ENCODE measurements around the gene ZNF891. TPM values are rescaled to one million over a fixed set of nuclear protein-coding genes. Genes with fewer than 3 reads are reported as not detected.

ZNF891 gene
- total RNA-seq (2014; rRNA removed; shearing (Covaris generic)) = 0.30 and 0.37 TPM in 2 replicates
- 0.19 and 0.20 TPM in 2 replicates for polyA plus RNA-seq (2015; cell fraction: cytosol; rRNA removed)
- polyA plus RNA-seq (2015; cell fraction: nucleus; rRNA removed) = 1.3 TPM in 2 replicates

DNA sequence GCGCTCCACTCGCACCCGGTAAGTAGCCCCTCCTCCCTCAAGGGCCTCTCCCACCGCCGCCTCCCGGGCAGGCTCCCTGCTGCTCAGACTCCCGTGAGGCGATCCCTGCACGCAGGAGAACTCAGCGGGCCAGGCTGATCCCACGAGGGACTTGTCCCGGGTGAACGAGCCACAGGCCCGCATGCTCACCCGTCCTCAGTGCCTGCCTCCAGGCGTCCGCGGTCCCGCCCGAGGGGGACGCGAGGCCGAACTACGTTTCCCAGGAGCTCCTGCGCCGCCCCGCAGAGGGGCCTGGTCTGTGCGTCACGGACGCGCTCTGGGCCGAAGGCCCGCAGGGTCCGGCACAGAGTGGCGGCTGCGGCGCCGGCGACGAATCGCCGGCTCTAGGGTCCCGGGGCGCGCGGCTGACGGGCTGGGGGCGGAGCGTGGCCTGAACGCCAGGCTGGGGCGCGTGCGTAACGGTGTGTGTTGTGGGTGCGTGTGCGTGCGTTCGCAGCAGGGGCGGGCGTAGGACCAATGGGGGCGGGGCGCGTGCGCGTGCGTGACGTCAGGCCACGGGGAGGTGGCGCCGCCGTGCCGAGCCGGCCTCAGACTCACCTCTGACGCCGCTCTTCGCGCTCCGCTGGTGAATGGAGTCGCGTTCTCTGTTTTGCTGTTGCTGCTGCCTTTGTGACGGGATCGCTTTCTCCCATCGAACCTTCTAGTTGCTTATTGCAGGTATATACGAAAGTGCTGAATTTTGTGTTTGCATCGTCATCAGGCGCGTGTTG, at the start of gene ZNF891, which contains the start of gene ZNF10:
TSS of gene ZNF891 (minus strand) at position 237 of the 770 bp plus-strand sequence. CDS start 8,356 bp downstream, outside the sequence.
TSS of gene ZNF10 (plus strand) at position 590 of the 770 bp plus-strand sequence. CDS start 13,866 bp downstream, outside the sequence.
- DNase-seq (ENCODE audit: low read depth) = peak; percentile 87

DNA sequence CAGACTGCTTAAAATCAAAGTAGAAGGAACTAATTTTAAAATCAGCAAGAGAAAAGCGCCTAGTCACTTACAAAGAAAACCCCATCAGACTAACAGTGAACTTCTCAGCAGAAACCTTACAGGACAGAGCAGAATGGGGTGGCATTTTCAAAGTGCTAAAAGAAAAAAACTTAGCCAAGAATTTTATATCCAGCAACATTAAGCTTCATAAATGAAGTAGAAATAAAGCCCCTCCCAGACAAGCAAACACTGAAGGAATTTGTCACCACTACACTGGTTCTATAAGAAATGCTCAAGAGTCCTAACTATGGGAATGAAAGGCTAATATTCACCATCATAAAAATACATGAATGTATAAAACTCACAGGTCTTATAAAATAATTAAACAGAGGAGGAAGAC, 44.8 kb upstream of the ZNF891 start:
- no peak for DNase-seq (ENCODE audit: low read depth)

DNA sequence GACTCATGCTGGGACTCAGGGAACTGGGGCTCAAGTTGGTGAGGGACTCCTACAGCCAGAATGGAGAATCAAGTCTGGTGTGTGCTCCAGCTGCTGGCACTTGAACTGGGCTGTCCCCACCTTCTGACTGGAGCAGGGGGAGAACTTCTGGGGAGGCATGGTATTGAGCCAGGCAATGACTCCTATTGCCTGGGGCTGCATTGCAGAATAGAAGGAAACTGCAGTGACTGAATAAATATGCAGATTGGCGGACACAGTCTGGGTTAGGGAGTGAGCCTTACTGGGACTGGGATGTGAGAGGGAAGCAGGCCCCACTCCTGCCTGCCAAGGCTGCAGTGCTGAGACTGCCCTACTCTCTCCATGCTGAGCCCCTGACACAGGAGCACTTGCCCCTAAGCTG, 42.4 kb upstream of the ZNF891 start:
- DNase-seq (ENCODE audit: low read depth) = no peak

DNA sequence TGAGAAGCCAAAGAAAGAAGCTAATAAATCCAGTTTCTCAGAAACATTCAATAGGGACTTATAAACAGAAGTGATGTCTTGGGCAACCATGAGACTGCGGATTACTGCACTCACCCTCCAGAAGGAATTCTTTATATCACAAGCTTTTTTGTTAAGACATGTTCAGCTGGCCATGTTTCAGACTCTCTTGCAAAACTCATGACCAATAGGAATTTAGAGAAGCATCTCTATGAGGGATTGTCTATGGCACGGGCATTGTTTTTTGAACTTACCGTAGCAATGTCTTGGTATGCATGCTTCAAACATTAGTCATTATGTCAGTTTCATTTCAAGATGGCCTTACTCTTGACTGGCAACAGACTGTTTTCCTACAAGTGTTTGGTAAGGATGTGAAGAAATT, 35.7 kb upstream of the ZNF891 start:
- peak; percentile 1 for DNase-seq (ENCODE audit: low read depth)

DNA sequence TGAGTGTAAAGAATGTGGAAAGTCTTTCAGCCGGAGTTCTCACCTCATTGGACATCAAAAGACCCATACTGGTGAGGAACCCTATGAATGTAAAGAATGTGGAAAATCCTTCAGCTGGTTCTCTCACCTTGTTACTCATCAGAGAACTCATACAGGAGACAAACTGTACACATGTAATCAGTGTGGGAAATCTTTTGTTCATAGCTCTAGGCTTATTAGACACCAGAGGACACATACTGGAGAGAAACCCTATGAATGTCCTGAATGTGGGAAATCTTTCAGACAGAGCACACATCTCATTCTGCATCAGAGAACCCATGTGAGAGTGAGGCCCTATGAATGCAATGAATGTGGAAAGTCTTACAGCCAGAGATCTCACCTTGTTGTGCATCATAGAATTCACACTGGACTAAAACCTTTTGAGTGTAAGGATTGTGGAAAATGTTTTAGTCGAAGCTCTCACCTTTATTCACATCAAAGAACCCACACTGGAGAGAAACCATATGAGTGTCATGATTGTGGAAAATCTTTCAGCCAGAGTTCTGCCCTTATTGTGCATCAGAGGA, 26.1 kb upstream of the ZNF891 start:
- no peak for DNase-seq (ENCODE audit: low read depth)

DNA sequence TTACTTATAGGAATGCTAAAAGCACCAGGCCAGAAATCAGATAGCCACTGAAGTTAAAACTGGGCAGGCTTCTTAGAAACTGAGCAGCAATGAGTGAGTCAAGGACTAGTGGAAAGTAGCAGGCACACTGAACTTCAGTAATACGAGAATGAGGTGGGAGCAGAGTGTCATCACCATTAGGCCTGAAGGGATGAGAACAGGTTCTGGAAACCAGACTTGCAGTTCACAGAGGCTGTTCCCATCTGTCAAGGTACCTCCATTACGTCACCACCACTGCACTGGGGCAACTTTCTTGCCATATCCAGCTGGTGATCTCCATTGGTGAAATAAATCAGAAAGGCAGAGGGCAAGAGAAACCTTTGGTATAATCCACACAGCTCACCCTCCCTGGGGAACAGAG, 15.9 kb upstream of the ZNF891 start:
- DNase-seq (ENCODE audit: low read depth) = no peak

DNA sequence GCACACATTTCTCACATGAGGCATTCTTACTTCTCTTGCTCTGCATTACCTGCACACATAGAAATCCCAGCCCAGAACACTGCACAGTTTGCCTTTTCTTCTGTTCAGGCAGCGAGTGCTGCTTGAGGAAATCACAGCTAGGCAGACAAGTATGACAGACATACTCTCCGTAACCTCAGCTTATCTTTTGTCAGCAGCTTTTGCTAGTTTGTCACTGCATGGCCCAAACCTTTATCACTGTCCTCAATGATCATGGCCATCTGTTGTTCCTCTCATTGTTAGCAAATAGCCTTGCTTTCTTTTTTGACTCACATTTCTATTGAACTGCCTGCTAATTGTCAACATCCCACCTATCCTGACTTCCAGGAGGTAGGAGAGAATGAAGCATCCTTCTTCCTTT, 5.7 kb upstream of the ZNF891 start:
- DNase-seq (ENCODE audit: low read depth) = no peak

DNA sequence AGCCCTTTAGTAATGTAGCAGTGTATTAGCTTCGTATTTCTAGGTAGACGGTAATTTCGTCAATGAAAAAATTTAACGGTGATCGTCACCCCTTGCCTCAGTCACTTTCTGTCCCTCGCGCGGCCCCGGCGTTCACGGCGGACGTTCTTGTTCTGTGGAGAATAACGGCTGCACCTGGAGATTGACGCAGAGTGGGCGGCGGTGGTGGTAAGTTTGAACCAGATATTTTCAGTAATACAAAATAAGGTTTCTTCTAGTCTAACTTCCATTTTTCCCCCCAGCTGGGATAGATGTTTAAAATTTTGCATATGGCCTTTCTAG, 694 bp upstream of the ZNF891 start:
- no peak for DNase-seq (ENCODE audit: low read depth)

DNA sequence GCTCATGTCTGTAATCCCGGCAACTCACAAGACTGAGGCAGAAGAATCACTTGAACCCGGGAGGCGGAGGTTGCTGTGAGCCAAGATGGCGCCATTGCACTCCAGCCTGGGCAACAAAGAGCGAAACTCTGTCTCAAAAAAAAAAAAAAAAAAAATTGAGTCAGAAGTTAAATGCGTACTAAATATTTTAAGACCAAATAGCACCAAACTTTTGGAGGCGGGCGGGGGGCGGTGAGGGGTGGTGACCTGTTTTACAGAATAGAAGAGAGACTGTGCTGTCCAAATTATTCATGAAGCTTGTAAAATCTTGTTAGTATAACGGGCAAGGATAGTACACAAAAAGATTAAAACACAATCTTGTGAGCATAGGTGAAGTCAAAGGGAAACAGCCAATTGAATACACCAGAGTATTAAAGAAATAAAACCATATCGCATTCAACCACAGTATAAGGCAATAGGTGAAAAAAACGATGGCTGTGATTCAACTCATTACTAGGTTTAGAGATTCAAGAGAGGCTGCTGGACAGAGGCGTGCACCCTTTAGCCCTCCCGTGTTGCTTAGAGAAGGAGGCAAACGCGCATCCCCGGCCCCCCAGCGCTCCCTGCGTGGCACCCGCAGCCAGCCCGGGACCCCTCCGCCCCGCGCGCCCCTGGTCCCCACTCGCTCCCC, 571 bp downstream of the ZNF891 start:
- DNase-seq (ENCODE audit: low read depth) = peak; percentile 2

DNA sequence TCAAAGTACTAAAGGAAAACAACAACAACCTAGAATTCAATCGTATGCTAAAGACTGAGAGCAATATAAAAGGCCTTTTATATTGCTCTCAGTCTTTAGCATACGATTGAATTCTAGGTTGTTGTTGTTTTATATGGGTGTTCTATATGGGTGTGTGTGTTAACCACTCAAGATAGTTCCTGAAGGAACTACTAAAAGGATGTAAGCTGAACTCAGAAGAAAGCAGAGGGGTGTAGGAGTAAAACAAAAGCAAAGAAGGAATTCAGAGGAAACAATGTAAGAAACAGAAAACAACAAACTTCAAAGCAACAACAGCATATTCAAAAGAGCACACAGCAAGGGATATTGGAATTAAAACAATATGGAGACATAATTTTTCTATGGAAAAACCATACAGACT, 5.4 kb downstream of the ZNF891 start:
- DNase-seq (ENCODE audit: low read depth) = no peak

DNA sequence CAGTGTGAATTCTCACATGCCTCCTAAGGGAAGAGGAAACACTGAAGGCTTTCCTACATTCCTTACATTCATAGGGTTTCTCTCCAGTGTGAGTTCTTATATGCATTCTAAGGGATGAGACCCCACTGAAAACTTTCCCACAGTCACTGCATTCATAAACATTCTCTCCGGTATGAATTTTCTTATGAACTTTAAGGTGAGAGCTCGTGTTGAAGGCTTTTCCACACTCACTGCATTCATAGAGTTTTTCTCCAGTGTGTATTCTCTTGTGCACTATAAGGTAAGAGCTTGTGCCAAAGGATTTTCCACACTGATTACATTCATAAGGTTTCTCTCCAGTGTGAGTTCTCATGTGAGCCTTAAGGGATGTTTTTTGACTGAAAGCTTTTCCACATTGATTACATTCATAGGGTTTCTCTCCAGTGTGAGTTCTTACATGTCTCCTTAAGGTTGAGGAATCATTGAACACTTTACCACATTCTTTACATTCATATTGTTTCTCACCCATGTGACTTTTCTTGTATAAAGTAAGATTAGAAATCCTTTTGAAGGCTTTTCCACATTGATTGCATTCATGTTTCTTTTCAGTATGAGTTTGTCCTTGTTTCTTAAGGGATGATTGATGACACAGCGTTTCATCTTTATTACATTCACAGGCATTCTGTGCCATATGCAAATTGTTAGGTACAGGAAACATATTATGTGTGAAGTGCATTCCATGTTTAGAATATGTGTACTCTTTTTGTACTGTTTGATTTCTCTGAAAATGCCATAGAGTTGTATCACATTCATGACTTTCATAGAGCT, 9.5 kb downstream of the ZNF891 start:
- DNase-seq (ENCODE audit: low read depth) = no peak

DNA sequence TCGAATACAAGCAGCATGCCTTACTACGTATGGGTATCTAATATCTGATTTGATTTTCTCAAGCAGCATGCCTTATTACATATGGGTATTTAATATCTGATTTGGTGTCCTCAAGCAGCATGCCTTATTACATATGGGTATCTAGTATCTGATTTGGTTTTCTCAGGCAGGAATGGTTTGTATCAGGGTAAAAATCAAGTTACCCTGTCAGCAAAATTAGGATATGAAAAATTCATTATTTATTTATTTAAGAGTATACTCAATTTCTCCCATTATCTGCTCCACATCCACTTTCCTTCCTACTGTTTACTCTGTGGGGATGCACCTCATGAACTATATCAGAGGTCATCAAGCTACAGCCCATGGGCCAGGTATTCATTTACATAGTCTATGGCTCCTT, 21.9 kb downstream of the ZNF891 start:
- DNase-seq (ENCODE audit: low read depth) = no peak

DNA sequence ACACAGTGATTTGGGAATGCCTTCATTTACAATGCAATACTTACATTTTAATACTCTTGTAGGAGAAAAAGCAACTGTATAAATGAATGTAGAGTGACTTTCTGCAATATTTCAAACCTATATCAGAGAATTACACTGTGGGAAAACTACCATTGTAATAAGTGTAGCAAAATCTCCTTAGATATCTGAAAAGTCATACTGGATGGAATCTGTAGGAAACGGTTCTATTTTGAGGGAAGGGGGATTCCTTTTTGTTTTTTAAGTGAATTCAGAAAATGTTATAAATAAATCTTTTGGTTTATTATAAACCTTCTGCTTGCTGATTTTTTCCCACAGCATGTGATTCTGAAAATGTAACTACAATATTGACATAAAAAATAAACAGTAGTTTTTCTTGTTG, 23.0 kb downstream of the ZNF891 start:
- no peak for DNase-seq (ENCODE audit: low read depth)

DNA sequence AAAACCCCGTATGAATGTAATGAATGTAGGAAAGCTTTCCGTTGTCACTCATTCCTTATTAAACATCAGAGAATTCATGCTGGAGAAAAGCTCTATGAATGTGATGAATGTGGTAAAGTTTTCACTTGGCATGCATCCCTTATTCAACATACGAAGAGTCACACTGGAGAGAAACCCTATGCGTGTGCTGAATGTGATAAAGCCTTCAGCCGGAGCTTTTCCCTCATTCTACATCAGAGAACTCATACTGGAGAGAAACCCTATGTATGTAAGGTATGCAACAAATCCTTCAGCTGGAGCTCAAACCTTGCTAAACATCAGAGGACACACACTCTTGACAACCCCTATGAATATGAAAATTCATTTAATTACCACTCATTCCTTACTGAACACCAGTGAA, 23.8 kb downstream of the ZNF891 start:
- peak; percentile 8 for DNase-seq (ENCODE audit: low read depth)

DNA sequence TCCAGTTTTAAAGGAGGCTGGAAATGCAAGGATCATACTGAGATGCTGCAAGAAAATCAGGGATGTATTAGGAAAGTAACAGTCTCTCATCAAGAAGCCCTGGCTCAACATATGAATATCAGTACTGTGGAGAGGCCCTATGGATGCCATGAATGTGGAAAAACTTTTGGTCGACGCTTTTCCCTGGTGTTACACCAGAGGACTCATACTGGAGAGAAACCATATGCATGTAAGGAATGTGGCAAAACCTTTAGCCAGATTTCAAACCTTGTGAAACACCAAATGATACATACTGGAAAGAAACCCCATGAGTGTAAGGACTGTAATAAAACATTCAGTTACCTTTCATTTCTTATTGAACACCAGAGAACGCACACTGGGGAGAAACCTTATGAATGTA, 24.5 kb downstream of the ZNF891 start:
- DNase-seq (ENCODE audit: low read depth) = peak; percentile 2

DNA sequence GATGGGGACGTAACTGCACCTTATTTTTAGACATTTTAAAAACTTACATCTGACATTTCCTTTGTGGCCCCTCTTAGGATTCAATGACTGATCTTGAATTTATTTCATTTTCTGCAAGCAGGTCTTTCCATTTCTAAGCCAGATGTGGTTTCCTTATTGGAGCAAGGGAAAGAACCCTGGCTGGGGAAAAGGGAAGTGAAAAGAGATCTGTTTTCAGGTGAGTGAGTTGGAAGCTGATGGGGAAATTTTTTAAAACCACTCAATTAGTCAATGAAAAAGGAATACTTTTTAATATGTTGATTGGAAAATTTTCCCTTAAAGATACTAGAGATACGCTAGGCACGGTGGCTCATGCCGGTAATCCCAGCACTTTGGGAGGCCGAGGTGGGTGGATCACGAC, 46.7 kb downstream of the ZNF891 start:
- DNase-seq (ENCODE audit: low read depth) = no peak

DNA sequence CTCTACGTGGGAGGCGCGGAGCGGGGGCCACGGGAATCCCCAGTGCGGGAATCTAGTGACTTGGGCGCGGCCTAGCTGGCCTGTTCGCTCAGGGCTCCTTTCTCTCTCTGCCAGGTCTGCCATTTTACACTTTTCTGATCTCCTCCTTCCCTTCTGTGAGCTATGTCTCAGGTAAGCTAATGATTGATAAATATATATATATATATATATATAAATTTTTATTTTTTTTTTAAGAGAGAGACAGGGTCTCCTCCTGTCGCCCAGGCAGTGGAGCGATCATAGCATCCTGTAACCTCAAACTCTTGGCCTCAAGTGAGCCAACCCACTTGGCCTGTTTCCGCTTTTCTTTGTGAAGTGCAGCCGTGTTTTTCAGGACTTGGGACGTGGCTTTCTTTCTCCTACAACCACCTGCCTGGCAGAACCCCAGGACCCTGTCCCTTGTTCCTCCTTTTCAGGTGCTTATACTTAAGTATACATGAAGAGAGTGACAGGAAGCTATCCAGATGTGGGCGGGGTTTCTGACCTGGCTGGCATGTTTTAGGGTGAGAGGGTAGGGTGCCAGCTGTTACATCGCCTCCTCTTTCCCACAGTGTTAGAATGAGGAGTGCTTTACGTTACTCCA, 48.8 kb downstream of the ZNF891 start:
- DNase-seq (ENCODE audit: low read depth) = no peak

DNA sequence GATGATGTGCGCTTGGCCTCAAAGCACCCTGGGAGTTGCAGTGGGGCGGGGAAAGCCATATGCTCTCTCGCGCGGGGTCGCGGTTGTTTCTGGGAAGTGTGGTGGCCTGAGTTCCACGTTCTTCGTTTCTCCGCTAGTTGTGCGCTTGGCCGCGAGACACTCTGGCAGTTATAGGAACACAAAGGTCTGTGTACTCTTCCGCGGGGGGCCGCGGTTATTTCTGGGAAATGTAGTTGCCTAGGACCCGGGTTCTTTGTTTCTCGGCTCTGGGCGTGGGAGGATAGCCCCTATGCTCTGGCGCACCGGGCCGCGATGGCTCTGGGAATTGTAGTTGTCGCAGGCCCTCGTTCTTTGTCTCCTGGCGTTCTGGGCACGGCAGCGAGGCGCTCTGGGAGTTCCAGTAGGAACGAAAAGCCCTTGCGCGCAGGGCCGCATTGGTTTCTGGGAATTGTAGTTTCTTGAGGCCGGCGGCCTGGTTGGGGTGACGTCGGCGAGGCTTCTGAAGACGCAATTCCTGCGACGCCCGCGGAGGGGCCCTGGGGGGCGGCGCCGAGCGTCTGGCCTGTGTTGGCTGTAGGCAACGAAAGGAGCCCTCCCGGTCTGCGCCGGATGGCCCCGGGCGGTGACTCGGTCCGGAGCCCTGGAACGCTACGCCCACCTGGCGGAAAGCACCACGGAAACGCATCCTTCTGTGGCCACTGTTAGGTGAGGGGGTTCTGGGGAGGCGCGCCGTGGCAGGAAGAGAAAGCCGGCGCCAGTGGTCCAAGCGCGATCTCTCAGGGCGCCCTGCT, 49.5 kb downstream of the ZNF891 start, which contains the start of gene ZNF140:
TSS of gene ZNF140 (plus strand) at position 556 of the 791 bp plus-strand sequence. CDS start 398 bp downstream, outside the sequence.
- DNase-seq (ENCODE audit: low read depth) = peak; percentile 95

DNA sequence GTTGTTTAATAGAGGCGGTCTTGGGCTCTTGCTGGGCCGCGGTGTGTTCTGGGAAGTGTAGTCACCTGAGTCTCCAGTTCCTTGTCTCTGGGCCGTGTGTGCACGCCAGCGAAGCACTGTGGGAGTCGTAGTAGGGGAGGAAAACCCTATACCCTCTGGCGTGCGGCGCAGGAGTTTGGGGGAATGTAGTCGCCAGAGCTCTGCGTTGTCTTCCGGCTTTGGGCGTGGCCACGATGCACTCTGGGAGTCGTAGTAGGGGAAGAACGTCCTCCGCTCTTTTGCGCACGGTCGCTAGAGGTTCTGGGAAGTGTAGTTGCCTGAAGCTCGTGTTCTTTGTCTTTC, 50.1 kb downstream of the ZNF891 start:
- DNase-seq (ENCODE audit: low read depth) = peak; percentile 98

DNA sequence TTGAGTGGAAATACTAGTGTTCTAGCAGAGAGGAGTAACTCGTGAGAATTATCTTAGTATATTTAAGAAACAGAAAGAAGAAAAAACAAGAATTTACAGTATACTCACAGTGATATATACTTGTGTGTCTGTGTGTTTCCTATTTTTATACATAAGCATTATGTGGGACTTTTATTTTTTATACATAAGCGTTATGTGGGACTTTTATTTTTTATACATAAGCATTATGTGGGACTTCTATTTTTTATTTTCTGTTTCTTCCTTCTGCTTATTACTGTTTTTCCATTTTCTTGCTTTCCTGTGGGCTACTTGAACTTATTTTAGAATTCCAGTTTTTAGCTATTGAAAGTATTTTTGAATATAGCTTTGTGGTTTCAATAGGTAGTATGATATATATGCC, 56.2 kb downstream of the ZNF891 start:
- DNase-seq (ENCODE audit: low read depth) = no peak

Measured in HT1080 (cell line).